ENCODE results near the gene NTRK2.

Gene NTRK2

DNA sequence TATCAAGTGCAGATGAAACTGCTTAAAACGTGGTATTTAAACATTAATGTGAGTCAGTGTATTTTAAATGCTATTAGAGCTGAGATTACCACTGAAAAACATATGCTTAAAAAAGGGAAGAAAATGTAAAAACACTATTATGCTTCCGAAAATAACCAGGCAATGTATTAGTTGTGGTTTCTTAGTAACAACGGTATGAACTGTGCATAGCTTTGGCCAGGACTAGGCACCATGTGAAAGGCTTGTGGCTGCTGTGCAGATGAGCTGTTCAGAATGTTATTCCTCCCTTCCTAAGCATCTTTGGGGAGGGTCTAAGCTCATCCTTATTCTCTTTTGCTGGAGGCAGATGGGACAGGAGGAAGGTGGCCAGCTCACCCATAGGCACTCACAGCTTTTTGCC is 84.9 kb downstream of the NTRK2 start:
- TF ChIP-seq, protein P1, sequence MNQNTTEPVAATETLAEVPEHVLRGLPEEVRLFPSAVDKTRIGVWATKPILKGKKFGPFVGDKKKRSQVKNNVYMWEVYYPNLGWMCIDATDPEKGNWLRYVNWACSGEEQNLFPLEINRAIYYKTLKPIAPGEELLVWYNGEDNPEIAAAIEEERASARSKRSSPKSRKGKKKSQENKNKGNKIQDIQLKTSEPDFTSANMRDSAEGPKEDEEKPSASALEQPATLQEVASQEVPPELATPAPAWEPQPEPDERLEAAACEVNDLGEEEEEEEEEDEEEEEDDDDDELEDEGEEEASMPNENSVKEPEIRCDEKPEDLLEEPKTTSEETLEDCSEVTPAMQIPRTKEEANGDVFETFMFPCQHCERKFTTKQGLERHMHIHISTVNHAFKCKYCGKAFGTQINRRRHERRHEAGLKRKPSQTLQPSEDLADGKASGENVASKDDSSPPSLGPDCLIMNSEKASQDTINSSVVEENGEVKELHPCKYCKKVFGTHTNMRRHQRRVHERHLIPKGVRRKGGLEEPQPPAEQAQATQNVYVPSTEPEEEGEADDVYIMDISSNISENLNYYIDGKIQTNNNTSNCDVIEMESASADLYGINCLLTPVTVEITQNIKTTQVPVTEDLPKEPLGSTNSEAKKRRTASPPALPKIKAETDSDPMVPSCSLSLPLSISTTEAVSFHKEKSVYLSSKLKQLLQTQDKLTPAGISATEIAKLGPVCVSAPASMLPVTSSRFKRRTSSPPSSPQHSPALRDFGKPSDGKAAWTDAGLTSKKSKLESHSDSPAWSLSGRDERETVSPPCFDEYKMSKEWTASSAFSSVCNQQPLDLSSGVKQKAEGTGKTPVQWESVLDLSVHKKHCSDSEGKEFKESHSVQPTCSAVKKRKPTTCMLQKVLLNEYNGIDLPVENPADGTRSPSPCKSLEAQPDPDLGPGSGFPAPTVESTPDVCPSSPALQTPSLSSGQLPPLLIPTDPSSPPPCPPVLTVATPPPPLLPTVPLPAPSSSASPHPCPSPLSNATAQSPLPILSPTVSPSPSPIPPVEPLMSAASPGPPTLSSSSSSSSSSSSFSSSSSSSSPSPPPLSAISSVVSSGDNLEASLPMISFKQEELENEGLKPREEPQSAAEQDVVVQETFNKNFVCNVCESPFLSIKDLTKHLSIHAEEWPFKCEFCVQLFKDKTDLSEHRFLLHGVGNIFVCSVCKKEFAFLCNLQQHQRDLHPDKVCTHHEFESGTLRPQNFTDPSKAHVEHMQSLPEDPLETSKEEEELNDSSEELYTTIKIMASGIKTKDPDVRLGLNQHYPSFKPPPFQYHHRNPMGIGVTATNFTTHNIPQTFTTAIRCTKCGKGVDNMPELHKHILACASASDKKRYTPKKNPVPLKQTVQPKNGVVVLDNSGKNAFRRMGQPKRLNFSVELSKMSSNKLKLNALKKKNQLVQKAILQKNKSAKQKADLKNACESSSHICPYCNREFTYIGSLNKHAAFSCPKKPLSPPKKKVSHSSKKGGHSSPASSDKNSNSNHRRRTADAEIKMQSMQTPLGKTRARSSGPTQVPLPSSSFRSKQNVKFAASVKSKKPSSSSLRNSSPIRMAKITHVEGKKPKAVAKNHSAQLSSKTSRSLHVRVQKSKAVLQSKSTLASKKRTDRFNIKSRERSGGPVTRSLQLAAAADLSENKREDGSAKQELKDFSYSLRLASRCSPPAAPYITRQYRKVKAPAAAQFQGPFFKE (tag by site-specific recombination; IDR thresholded peaks at IDR 0.05; ENCODE audit: borderline replicate concordance) = no peak
- no peak for TF ChIP-seq ZNF169 (tag by site-specific recombination; IDR thresholded peaks at IDR 0.05)
- TF ChIP-seq, protein P2, sequence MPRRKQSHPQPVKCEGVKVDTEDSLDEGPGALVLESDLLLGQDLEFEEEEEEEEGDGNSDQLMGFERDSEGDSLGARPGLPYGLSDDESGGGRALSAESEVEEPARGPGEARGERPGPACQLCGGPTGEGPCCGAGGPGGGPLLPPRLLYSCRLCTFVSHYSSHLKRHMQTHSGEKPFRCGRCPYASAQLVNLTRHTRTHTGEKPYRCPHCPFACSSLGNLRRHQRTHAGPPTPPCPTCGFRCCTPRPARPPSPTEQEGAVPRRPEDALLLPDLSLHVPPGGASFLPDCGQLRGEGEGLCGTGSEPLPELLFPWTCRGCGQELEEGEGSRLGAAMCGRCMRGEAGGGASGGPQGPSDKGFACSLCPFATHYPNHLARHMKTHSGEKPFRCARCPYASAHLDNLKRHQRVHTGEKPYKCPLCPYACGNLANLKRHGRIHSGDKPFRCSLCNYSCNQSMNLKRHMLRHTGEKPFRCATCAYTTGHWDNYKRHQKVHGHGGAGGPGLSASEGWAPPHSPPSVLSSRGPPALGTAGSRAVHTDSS (tag by site-specific recombination; IDR thresholded peaks at IDR 0.05) = no peak
- no peak for TF ChIP-seq ZNF211 (tag by site-specific recombination; IDR thresholded peaks at IDR 0.05; ENCODE audit: low read depth)
- TF ChIP-seq, protein P3, sequence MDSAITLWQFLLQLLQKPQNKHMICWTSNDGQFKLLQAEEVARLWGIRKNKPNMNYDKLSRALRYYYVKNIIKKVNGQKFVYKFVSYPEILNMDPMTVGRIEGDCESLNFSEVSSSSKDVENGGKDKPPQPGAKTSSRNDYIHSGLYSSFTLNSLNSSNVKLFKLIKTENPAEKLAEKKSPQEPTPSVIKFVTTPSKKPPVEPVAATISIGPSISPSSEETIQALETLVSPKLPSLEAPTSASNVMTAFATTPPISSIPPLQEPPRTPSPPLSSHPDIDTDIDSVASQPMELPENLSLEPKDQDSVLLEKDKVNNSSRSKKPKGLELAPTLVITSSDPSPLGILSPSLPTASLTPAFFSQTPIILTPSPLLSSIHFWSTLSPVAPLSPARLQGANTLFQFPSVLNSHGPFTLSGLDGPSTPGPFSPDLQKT (IDR thresholded peaks at IDR 0.05; ENCODE audit: borderline replicate concordance, low read depth, low read length) = no peak
- TF ChIP-seq ZNF140 (tag by site-specific recombination; IDR thresholded peaks at IDR 0.05) = no peak
- no peak for TF ChIP-seq ZNF701 (tag by site-specific recombination; IDR thresholded peaks at IDR 0.05)
- TF ChIP-seq, protein P4, sequence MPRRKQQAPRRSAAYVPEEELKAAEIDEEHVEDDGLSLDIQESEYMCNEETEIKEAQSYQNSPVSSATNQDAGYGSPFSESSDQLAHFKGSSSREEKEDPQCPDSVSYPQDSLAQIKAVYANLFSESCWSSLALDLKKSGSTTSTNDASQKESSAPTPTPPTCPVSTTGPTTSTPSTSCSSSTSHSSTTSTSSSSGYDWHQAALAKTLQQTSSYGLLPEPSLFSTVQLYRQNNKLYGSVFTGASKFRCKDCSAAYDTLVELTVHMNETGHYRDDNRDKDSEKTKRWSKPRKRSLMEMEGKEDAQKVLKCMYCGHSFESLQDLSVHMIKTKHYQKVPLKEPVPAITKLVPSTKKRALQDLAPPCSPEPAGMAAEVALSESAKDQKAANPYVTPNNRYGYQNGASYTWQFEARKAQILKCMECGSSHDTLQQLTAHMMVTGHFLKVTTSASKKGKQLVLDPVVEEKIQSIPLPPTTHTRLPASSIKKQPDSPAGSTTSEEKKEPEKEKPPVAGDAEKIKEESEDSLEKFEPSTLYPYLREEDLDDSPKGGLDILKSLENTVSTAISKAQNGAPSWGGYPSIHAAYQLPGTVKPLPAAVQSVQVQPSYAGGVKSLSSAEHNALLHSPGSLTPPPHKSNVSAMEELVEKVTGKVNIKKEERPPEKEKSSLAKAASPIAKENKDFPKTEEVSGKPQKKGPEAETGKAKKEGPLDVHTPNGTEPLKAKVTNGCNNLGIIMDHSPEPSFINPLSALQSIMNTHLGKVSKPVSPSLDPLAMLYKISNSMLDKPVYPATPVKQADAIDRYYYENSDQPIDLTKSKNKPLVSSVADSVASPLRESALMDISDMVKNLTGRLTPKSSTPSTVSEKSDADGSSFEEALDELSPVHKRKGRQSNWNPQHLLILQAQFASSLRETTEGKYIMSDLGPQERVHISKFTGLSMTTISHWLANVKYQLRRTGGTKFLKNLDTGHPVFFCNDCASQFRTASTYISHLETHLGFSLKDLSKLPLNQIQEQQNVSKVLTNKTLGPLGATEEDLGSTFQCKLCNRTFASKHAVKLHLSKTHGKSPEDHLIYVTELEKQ (tag by site-specific recombination; IDR thresholded peaks at IDR 0.05; ENCODE audit: borderline replicate concordance) = no peak
- no peak for TF ChIP-seq ZNF404 (tag by site-specific recombination; IDR thresholded peaks at IDR 0.05)
- no peak for TF ChIP-seq MZF1 (tag by site-specific recombination; IDR thresholded peaks at IDR 0.05; ENCODE audit: borderline replicate concordance)
- TF ChIP-seq, protein P5, sequence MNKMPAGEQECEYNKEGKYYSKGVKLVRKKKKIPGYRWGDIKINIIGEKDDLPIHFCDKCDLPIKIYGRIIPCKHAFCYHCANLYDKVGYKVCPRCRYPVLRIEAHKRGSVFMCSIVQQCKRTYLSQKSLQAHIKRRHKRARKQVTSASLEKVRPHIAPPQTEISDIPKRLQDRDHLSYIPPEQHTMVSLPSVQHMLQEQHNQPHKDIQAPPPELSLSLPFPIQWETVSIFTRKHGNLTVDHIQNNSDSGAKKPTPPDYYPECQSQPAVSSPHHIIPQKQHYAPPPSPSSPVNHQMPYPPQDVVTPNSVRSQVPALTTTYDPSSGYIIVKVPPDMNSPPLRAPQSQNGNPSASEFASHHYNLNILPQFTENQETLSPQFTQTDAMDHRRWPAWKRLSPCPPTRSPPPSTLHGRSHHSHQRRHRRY (tag by site-specific recombination; IDR thresholded peaks at IDR 0.05) = no peak
- no peak for TF ChIP-seq SP2 (tag by site-specific recombination; IDR thresholded peaks at IDR 0.05)
- TF ChIP-seq SP7 (tag by site-specific recombination; IDR thresholded peaks at IDR 0.05) = no peak
- no peak for TF ChIP-seq ZNF274 (IDR thresholded peaks at IDR 0.05; ENCODE audit: low read length)
- no peak for TF ChIP-seq ZNF274 (tag by site-specific recombination; IDR thresholded peaks at IDR 0.05; ENCODE audit: borderline replicate concordance)
- Histone ChIP-seq H3K4me1 (ENCODE audit: control insufficient read depth, insufficient read depth, low read length) (no peaks in the 10 kb centered on the region), H3K9me3 (ENCODE audit: control insufficient read depth, insufficient read depth, low read depth, low read length) (no peaks in the 10 kb centered on the region), H3K27ac (ENCODE audit: extremely low read depth, low read depth, low read length) (no peak overlapping the region), H3K36me3 (ENCODE audit: control insufficient read depth in 2 of 2, insufficient read depth in 1 of 2, low read length in 2 of 2) (no peaks in the 10 kb centered on the region), H3K4me3 (ENCODE audit: low read depth, low read length) (no peak overlapping the region)
- POLR2A ChIA-PET = no interaction called here
- CTCF ChIA-PET = interaction anchor here (0.6 to 1.1 kb wide), 3 partner anchors 47 to 504 kb away, joined by 3 read pairs; no protein-coding TSS in a partner anchor

Measured in HEK293 (cell line).